ENCODE data around the gene COL3A1.

The COL3A1 gene

DNA sequence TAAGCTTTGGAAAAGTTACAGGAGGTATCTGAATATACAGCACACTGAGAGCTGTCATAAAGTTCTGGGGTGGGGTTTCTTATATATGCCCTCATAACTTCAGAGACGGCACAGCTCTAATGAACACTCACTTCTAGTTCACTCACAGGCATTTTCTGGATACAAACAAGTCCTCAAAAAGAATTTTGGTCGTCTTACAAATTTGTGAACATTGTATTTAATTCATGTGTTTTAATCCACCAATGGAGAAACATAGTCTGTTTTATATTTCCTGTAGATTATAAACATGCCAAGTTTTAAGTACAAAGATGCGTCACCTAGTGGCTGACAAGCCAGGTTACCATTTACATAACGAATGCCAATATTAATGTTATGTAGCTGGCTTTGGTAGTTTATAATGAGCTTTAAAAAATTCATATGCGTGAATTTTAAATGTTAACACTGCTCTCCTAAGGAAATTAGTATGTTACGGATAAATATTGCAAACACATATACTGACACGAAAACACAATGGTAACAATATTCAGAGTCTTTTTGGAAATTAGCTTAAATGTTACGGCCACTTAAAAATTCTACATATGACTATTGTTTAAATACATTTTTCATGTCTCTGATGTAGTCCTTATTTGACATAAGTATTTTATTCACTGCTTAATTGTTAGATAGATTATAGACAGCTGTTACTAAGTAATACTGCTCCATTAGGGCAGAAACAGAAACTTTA is 2.5 kb downstream of the COL3A1 start:
- DNase-seq = no peak

- no peak for DNase-seq
These were observed 3.1 kb downstream of the COL3A1 start for GRCh38 chr2:188977317-188977716.

DNA sequence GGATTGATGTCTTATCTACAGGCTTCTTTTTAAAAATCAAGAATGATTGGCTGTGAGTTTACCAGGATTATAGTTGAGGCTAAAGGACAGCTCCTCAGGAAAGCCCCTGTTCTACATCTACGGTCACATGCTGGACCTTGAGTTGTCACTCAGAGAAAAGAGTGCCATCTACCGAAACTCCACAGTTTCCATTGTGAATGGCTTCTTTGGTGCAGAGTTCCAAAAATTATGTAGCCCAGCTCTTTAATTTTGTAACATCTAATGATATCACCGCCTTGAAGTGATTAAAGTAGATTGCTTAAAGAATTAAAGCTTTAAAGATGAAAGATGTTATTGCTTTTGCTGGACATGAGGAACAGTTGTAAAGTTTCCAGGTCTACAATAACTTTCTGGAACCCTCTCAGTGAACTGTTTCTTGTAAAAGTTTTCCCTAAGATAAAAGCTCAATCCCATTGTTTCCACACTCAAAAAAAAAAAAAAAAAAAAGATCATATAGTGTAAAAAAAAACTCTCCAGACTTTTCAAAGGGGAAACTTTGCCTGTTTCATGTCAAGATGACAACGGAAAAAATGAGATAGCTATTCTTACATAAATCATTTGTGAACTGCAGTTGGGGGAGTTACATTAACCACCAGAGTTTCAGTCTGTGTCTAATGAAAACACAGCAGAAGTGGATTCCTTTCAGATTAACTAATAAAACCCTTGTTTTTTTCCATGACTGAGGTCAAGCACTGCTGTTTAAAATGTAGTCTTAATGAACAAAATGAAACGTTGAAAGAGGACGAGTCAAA is 4.3 kb downstream of the COL3A1 start:
- no peak for DNase-seq

GRCh38 chr2:188979187-188980114 is 5.3 kb downstream of the COL3A1 start:
- DNase-seq = no peak

- no peak for DNase-seq
These were observed 9.4 kb downstream of the COL3A1 start for GRCh38 chr2:188983427-188984064.

DNA sequence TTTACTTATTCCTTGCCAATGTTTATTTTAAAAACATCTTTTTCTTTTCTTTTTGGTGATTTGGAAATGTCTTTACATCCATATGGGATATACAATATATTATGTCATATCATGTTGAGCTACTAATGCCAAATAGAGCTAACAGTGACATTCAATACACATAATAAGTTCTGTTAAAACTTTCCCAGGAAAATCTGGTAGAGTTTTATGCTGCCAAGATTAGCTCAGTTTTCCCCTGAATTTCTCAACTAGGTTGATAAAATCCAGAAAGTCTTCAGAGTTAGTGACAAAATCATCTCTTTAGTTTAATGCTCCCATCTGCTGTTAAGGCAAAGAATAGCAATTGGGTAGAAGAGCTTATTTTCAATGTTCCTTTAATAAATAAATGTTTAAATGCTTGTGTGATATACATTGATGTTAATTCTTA is 9.9 kb downstream of the COL3A1 start:
- no peak for DNase-seq

DNA sequence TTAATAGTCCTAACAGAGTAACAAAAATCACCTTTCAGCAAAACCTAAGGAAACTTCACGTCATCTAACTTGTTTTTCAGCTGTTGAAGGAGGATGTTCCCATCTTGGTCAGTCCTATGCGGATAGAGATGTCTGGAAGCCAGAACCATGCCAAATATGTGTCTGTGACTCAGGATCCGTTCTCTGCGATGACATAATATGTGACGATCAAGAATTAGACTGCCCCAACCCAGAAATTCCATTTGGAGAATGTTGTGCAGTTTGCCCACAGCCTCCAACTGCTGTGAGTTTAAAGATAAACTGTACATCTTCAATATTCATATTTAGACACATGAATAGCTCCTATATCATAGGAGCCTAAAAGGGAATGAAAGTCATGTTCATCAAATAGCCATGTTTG is 10.5 kb downstream of the COL3A1 start:
- DNase-seq = no peak

- DNase-seq = no peak
These were observed 12.7 kb downstream of the COL3A1 start for GRCh38 chr2:188986839-188987238.

GRCh38 chr2:188993247-188993646 is 19.1 kb downstream of the COL3A1 start:
- no peak for DNase-seq

DNA sequence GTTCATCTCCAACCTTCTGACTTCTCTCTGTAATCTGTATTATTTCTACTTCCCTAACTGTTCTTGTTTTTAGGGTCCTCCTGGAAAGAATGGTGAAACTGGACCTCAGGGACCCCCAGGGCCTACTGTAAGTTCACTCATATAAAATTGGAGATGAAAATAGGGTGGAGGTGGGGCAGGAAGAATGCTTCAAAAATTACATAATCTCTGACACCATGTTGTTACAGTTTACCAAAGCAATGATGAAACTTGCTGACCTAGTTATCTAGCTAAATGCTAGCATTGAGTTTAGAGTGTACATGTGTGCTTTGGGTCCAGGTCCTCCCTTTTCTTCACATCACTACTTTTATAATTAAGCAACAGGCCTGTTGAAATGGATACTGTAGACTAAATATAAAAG is 23.1 kb downstream of the COL3A1 start:
- no peak for DNase-seq

DNA sequence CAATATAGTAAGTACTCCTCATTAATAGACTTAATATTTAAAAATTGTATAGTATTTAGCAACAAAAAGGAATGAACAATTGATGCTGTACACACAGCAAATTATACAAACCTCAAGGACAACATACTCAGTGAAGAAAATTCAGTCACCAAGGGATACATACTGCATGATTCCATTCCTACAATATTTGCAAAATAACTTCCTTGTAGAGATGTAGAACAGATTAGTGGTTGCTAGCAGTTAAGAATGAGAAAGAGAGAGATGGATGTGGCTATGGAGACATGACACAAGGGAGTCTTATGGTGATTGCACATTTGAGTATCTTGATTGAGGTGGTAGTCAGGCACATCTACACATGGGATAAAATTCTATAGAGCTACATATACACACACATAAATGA is 26.0 kb downstream of the COL3A1 start:
- DNase-seq = no peak

GRCh38 chr2:189002079-189002478 is 27.9 kb downstream of the COL3A1 start:
- no peak for DNase-seq

- DNase-seq = no peak
These were observed 34.5 kb downstream of the COL3A1 start for GRCh38 chr2:189008555-189009262.

GRCh38 chr2:189010536-189010935 is 36.4 kb downstream of the COL3A1 start:
- no peak for DNase-seq

GRCh38 chr2:189012351-189012750 is 38.2 kb downstream of the COL3A1 start:
- no peak for DNase-seq

DNA sequence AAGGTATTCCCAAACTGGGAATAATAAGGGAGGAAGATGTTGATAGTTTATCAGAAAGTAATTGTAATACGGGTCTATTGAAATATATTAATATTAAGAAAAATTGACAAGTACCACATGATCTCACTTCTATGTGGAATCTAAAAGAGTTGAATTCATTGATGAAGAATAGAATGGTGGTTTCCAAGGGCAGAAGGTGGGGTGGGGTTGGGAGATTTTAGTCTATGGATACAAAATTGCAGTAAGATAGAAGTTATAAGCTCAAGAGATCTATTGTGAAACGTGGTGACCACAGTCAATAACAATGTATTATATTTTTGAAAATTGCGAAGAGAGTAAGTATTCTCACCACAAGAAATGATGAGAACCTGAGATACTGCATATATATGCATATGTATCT is 38.9 kb downstream of the COL3A1 start:
- no peak for DNase-seq

DNA sequence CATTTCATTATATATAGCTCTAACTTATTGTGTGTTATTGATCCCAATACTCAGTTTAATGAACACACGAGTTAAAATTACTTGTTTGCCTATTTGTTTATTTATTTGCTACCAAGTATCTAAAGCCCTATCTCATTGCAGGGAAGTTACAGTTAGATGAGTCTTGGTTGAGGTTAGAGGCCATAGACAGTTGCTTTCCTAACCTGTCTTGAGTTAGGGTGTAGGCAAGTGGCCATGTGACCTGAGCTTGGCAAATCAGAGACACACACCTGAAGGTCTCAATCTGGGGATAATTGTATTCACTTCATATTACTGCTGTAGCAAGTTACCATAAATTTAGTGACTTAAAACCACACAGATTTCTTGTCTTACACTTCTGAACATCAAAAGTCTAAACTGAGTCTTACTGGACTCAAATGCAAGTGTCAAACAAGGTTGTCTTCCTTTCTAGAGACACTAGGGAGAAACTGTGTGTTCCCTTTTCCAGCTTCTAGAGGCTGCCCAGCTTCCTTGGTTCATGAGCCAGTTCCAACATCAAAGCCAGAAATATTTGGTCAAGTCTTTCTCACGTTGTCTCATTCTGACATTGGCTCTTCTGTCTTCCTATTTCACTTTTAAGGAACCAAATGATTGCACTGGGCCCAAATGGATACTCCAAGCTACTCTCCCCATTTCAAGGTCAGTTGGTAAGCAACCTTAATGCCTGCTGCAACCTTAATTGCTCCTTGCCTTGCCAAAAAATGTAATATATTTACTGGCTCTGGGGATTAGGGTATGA is 39.7 kb downstream of the COL3A1 start:
- DNase-seq = no peak

GRCh38 chr2:189014449-189015138 is 40.4 kb downstream of the COL3A1 start:
- DNase-seq = no peak

DNA sequence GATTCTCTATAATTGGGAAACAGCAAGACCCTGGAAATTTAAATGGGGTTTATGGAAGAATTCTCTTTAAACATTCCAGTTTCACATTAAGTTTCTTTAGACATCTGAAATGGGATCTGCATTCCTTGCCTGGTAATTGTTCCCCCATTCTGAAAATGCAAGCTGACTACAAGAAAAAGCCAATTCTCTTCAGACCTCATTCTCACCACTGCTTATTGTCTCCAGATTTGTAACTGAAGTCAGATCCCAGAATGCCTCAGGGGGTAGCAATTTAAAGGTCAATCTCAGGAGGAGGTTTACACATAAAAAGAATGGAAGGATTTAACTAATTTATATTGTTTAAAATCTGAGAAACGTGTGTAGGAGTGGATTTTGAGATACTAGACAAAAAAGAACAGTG is 41.2 kb downstream of the COL3A1 start:
- DNase-seq = no peak

DNA sequence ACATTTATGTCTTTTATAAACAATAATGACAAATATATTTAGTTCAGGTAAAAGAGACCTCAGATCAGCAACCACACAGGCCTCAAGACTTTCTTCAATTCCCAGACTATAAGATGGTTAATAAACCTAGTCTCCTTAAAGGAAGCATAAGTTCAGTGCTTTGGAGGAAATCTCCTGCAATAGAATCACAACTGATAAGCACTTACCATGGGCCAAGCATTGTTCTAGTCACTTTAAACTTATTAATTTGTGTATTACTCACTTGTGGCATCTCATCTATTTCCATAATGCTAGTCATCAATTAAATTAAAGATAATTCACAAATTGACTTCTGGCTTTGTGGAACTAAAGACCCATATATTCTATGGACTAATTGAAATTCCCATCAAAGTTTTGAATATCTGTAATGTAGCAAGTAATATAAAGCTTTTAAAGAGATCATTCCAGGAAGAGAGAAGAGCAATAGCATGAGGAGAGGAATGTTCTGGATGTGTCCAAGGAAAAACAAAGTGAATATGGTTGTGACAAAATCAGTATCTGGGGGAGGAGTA is 42.2 kb downstream of the COL3A1 start:
- no peak for DNase-seq

Data from activated T-cell treated with anti-CD3 and anti-CD28 coated beads for 4 hours (primary cell).